Stimulated activated CD4-positive, alpha-beta T cell treated with anti-CD3 and anti-CD28 coated beads, TNF-alpha, amount 100 ng/mL, for 24 hours (primary cell): ENCODE results near the gene BCL2L12.
"Not testable (repeated sequence)": the region's sequence is repeated elsewhere in the genome, so short reads cannot be mapped to it uniquely, and the experiment has no call there.

Experiments used
- DNase-seq, 3 experiments: peaks; one replicate each; pipeline ENCODE4 v3.0.0-alpha.2; 2020; ENCODE audit warnings: low read depth in 3 of 3

BCL2L12 gene

DNA sequence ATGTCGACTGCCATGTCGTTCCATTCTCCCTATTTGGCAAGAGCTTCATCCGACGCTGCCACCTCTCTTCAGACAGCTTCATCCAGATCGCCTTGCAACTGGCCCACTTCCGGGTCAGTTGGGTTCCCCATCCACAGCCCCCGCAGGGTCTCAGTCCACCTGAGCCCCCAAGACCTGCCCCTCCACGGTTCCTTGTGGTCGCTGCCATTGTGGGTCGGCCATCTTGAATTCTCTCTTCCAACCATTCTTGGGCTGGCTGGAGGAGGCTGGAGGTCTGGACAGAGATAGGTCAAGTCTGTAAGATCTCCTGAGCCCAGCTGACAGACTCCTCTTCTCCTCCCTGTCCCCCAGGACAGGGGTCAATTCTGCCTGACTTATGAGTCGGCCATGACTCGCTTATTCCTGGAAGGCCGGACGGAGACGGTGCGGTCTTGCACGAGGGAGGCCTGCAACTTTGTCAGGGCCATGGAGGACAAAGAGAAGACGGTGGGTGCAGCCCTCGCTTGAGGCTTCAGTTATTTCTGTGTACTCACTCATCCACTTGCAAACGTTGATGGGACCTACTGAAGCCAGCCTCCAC is 44.7 kb downstream of the BCL2L12 start:
- DNase-seq: no peak

DNA sequence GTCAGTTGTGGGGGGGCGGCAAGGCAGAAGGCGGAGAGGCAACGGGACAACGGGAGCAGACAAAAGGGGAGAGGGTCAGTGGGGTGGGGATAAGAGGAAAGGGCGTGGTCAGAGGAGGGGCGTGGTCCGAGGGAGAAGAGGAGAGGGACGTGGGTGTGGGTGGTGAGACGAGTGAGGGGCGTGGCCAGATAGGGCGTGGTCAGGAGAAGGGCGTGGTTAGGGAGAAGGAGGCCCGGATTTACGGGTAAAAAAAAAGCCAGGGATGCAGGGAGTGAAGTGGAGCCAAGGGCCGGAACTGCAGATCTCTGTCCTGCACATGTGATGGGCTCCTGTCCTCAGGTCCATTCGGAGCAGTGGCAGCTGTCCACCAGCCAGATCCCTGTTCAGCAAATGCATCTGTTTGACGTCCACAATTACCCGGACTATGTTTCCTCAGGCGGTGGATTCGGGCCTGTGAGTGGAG is 46.7 kb downstream of the BCL2L12 start:
- no peak for DNase-seq

DNA sequence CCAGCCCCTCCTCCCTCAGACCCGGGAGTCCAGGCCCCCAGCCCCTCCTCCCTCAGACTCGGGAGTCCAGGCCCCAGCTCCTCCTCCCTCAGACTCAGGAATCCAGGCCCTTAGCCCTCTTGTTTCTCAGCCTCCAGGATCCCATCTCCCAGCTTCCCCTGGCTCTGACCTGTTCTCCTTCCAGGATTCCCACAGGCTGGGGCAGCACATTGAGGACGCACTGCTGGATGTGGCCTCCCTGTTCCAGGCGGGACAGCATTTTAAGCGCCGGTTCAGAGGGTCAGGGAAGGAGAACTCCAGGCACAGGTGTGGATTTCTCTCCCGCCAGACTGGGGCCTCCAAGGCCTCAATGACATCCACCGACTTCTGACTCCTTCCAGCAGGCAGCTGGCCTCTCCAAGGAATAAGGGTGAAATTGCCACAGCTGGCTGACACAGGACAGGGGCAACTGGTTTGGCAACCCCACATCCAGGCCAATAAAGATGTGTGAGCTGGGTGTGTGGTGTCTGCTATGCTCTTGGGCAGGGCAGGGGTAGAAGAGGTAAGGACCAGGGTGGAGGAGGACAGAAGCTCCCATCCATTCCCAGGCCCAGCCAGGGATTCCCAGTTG is 47.6 kb downstream of the BCL2L12 start:
- no peak for DNase-seq

DNA sequence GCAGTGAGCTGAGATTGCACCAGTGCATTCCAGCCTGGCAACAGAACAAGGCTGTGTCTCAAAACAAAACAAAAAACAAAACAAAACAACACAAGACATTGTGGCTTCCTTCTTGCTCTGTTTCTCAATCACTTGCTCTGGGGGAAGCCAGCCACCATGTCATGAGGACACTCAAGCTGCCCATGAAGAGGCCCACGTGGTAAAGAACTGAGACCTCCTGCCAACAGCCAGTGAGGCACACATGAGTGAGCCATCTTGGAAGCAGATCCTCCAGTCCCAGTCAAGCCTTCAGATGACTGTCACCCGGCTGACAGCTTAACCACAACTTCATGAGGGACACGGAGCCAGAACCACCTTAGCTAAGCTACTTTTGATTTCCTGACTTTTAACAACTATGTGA is 50.4 kb downstream of the BCL2L12 start:
- no peak for DNase-seq

DNA sequence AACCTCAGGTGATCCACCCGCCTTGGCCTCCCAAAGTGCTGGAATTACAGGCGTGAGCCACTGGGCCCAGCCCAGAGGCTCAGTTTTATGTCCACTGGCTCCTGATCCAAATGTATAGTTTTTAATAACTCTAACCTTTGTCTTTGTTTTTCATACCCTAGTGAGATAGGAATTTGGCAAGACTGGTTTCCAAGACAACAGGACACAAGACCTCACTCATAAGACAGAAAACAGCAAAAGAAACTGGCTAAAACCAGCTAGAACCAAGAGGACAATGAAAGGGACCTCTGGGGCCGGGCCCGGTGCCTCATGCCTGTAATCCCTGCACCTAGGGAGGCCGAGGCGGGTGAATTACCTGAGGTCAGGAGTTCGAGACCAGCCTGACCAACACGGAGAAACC is 52.8 kb downstream of the BCL2L12 start:
- DNase-seq: no peak

DNA sequence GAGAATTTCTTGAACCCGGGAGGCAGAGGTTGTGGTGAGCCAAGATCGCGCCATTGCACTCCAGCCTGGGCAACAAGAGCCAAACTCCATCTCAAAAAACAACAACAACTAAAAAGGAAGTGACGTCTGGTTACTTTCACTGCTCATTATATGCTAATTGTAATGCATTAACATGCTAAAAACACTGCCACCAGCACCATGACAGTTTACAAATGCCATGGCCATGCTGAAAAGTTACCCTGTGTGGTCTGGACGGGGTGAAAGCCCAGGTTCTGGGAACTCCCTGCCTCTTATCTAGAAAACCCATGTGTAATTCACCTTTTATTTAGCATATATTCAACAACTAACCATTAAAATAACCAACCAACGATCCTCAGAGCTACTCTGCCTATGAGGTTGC is 53.3 kb downstream of the BCL2L12 start:
- no peak for DNase-seq

DNA sequence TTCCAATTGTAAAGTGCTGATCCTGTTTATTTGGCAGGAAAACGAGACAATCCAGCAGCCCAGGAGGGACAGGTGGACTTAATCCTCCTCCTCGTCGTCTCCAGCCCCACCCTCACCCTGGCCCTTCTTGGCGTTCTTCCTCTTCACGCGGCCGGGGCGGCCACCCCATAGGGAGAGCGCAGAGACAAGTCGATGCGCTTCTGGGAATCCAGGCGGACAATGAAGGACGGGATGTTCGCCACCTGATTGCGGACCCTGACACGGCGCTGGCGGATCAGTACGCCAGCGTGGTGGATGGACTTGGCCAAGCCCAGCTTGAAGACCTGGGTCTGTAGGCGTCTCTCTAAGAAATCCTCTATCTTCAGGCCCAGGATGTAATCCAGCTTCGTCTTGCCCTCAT is 53.7 kb downstream of the BCL2L12 start:
- not testable (repeated sequence) for DNase-seq
